OCI-LY7 (cell line): Measurements from ENCODE around the gene COPS6.

Experiments used
- EZH2phosphoT487 ChIP-seq: fragments of 200-600 bp; sonication (generic); IDR thresholded peaks from 2 replicates; pipeline ENCODE4 v1.6.1; 2018; ENCODE audit warnings: low read depth, borderline replicate concordance, mild to moderate bottlenecking, mixed run types, antibody characterized with exemption, low read length, moderate library complexity, mixed read lengths
- TF ChIP-seq, protein P1 (sequence below): fragments of 200-600 bp; sonication (generic); conservative IDR thresholded peaks from 2 replicates; pipeline ENCODE4 v1.5.1; 2014; ENCODE audit warnings: mild to moderate bottlenecking, antibody characterized with exemption, low read length, moderate library complexity, mixed read lengths

DNA sequence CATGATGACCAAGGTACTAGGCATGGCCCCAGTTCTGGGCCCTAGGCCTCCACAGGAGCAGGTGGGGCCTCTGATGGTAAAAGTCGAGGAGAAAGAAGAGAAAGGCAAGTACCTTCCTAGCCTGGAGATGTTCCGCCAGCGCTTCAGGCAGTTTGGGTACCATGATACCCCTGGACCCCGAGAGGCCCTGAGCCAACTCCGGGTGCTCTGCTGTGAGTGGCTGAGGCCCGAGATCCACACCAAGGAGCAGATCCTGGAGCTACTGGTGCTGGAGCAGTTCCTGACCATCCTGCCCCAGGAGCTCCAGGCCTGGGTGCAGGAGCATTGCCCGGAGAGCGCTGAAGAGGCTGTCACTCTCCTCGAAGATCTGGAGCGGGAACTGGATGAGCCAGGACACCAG is 31.8 kb upstream of the COPS6 start:
- TF ChIP-seq, protein P1, sequence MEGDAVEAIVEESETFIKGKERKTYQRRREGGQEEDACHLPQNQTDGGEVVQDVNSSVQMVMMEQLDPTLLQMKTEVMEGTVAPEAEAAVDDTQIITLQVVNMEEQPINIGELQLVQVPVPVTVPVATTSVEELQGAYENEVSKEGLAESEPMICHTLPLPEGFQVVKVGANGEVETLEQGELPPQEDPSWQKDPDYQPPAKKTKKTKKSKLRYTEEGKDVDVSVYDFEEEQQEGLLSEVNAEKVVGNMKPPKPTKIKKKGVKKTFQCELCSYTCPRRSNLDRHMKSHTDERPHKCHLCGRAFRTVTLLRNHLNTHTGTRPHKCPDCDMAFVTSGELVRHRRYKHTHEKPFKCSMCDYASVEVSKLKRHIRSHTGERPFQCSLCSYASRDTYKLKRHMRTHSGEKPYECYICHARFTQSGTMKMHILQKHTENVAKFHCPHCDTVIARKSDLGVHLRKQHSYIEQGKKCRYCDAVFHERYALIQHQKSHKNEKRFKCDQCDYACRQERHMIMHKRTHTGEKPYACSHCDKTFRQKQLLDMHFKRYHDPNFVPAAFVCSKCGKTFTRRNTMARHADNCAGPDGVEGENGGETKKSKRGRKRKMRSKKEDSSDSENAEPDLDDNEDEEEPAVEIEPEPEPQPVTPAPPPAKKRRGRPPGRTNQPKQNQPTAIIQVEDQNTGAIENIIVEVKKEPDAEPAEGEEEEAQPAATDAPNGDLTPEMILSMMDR = no peak
- TF ChIP-seq EZH2phosphoT487 = no peak
